ENCODE measurements around the gene DCLK1.

GRCh38 chr13:36001561-36001960 lies 129.6 kb downstream of the DCLK1 start:
- TF ChIP-seq POLR2A (IDR thresholded peaks at IDR 0.05) (no peak), CTCF (IDR thresholded peaks at IDR 0.05) (no peak)

Measured in uterus (tissue), 2 donors.